SK-N-SH treated with all-trans-retinoic acid at 6 μM for 48 hours (cell line): ENCODE results near the gene DPYSL4.

Source experiments
- ATAC-seq: fragments of 200-7000 bp; cut with Tn5 transposase; 3 replicates; pipeline ENCODE4 v1.9.1; 2020; ENCODE audit warnings: mild to moderate bottlenecking, moderate library complexity
- ARNTL ChIP-seq: fragments of 450-650 bp; formaldehyde crosslinking; IDR thresholded peaks from 2 replicates; pipeline ENCODE4 v1.5.0; 2020; ENCODE audit warnings: low read depth, mild to moderate bottlenecking, moderate library complexity, borderline replicate concordance
- CREB5 ChIP-seq: fragments of 250-450 bp; sonication (Bioruptor Pico); IDR thresholded peaks from 2 replicates; pipeline ENCODE4 v1.5.1; 2020; ENCODE audit warnings: low read depth, mild to moderate bottlenecking, moderate library complexity
- CSDC2 ChIP-seq: fragments of 250-450 bp; sonication (Bioruptor Pico); IDR thresholded peaks from 2 replicates; pipeline ENCODE4 v1.5.0; 2020; ENCODE audit warnings: mild to moderate bottlenecking, moderate library complexity
- CSRNP3 ChIP-seq: fragments of 250-450 bp; sonication (Bioruptor Pico); IDR thresholded peaks from 2 replicates; pipeline ENCODE4 v1.5.1; 2021; ENCODE audit warnings: mild to moderate bottlenecking, moderate library complexity
- ESRRG ChIP-seq: fragments of 250-450 bp; sonication (Bioruptor Pico); IDR thresholded peaks from 2 replicates; pipeline ENCODE4 v1.6.1; 2021; ENCODE audit warnings: mild to moderate bottlenecking
- GLIS3 ChIP-seq: fragments of 250-450 bp; sonication (Bioruptor Pico); IDR thresholded peaks from 2 replicates; pipeline ENCODE4 v1.5.0; 2020; ENCODE audit warnings: mild to moderate bottlenecking, moderate library complexity
- ISL1 ChIP-seq: fragments of 250-450 bp; sonication (Bioruptor Pico); IDR thresholded peaks from 2 replicates; pipeline ENCODE4 v2.1.2; 2022; ENCODE audit warnings: mild to moderate bottlenecking, moderate library complexity
- OSR1 ChIP-seq: fragments of 250-450 bp; sonication (Bioruptor Pico); IDR thresholded peaks from 2 replicates; pipeline ENCODE4 v1.8.0; 2022; ENCODE audit warnings: moderate library complexity, mild to moderate bottlenecking, inconsistent platforms
- PATZ1 ChIP-seq: fragments of 250-450 bp; sonication (Bioruptor Pico); IDR thresholded peaks from 2 replicates; pipeline ENCODE4 v1.8.0; 2020; ENCODE audit warnings: mild to moderate bottlenecking, moderate library complexity, borderline replicate concordance
- POU6F1 ChIP-seq: fragments of 250-450 bp; sonication (Bioruptor Pico); IDR thresholded peaks from 2 replicates; pipeline ENCODE4 v1.8.0; 2021; ENCODE audit warnings: low read depth, mild to moderate bottlenecking, moderate library complexity, borderline replicate concordance
- PPARA ChIP-seq: fragments of 250-450 bp; sonication (Bioruptor Pico); IDR thresholded peaks from 2 replicates; pipeline ENCODE4 v1.5.0; 2020; ENCODE audit warnings: mild to moderate bottlenecking, borderline replicate concordance
- RARB ChIP-seq: fragments of 250-450 bp; sonication (Bioruptor Pico); IDR thresholded peaks from 2 replicates; pipeline ENCODE4 v1.8.0; 2021; ENCODE audit warnings: mild to moderate bottlenecking, moderate library complexity
- SNAI2 ChIP-seq: fragments of 250-450 bp; sonication (Bioruptor Pico); IDR thresholded peaks from 2 replicates; pipeline ENCODE4 v1.5.0; 2020; ENCODE audit warnings: mild to moderate bottlenecking, moderate library complexity
- TCF4 ChIP-seq: fragments of 250-450 bp; sonication (Bioruptor Pico); IDR thresholded peaks from 2 replicates; pipeline ENCODE4 v1.8.0; 2021; ENCODE audit warnings: mild to moderate bottlenecking, moderate library complexity, borderline replicate concordance
- TOX ChIP-seq: fragments of 250-450 bp; sonication (Bioruptor Pico); IDR thresholded peaks from 2 replicates; pipeline ENCODE4 v1.8.0; 2021; ENCODE audit warnings: mild to moderate bottlenecking, moderate library complexity, borderline replicate concordance
- ZC3H10 ChIP-seq: fragments of 250-450 bp; sonication (Bioruptor Pico); IDR thresholded peaks from 2 replicates; pipeline ENCODE4 v1.5.1; 2021; ENCODE audit warnings: mild to moderate bottlenecking, moderate library complexity
- ZFP3 ChIP-seq: fragments of 250-450 bp; sonication (Bioruptor Pico); IDR thresholded peaks from 2 replicates; pipeline ENCODE4 v1.5.0; 2020; ENCODE audit warnings: mild to moderate bottlenecking, moderate library complexity
- ZFP30 ChIP-seq: fragments of 450-650 bp; formaldehyde crosslinking; IDR thresholded peaks from 2 replicates; pipeline ENCODE4 v1.5.0; 2022; ENCODE audit warnings: mild to moderate bottlenecking, moderate library complexity
- ZNF565 ChIP-seq: fragments of 450-650 bp; formaldehyde crosslinking; conservative IDR thresholded peaks from 2 replicates; pipeline ENCODE4 v1.5.0; 2020; ENCODE audit warnings: low read depth, mild to moderate bottlenecking, moderate library complexity
- ZNF70 ChIP-seq: fragments of 450-650 bp; formaldehyde crosslinking; IDR thresholded peaks from 2 replicates; pipeline ENCODE4 v1.5.0; 2020; ENCODE audit warnings: mild to moderate bottlenecking, moderate library complexity
- ZNF8 ChIP-seq: fragments of 450-650 bp; formaldehyde crosslinking; IDR thresholded peaks from 2 replicates; pipeline ENCODE4 v1.5.0; 2020; ENCODE audit warnings: mild to moderate bottlenecking, moderate library complexity
- TF ChIP-seq, protein P1 (sequence below): fragments of 250-450 bp; sonication (Bioruptor Pico); IDR thresholded peaks from 2 replicates; pipeline ENCODE4 v1.5.0; 2020; ENCODE audit warnings: mild to moderate bottlenecking, moderate library complexity

Gene DPYSL4

DNA sequence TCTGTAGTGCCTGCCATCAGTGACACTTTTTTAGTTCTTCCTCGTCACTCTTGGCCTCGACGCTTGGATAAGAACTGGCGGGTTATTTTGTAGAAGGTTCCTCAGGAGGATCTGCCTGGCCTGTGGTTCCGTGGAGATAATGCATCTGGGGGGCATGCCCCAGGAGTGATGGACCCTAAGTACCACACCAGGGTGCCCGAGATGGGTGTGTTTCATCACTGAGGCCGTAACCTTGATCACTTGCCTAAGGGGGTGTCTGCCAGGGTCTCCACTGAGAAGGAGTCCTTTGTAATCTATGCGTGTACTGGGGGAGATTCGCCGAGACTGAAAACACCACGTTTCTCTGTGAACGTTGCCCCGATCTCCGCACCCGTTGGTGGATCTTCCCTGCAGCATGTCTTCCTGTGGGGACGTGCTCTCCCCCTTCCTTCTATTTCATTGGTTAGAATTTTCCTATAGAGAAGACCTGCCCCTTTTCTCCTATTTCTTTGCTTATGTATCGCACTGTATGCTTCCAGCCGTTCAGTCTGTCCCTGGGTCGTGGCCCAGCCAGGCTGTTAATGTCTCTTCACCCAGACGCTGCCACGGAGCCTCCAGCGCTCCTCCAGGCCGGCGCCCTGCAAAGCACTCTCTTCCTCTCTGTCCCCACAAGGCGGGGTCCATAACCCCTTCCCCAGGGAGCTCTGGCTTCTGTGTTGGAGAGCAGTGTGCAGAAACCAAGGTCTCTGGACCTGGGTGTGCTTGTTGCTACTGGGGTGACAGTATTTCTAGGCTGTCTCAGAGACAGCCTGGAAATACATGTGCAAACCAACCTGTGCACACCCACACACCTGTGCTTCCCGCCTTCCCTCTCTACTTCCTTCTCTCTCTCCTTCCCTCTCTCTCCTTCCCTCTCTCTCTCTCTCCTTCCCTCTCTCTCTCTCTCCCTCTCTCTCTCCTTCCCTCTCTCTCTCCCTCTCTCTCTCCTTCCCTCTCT, 14.4 kb upstream of the DPYSL4 start:
- TF ChIP-seq TOX (CRISPR knock-in tag) (no peak), CREB5 (no peak), PATZ1 (CRISPR knock-in tag) (no peak), ARNTL (CRISPR knock-in tag) (no peak), SNAI2 (CRISPR knock-in tag) (no peak), CSDC2 (CRISPR knock-in tag) (no peak), ZNF565 (CRISPR knock-in tag) (no peak), ZFP30 (CRISPR knock-in tag) (no peak), OSR1 (CRISPR knock-in tag) (no peak), ZNF8 (CRISPR knock-in tag) (no peak), PPARA (no peak), ESRRG (no peak), POU6F1 (CRISPR knock-in tag) (no peak), TCF4 (CRISPR knock-in tag) (no peak), ISL1 (no peak), ZC3H10 (CRISPR knock-in tag) (no peak)
- ATAC-seq, result no peak

DNA sequence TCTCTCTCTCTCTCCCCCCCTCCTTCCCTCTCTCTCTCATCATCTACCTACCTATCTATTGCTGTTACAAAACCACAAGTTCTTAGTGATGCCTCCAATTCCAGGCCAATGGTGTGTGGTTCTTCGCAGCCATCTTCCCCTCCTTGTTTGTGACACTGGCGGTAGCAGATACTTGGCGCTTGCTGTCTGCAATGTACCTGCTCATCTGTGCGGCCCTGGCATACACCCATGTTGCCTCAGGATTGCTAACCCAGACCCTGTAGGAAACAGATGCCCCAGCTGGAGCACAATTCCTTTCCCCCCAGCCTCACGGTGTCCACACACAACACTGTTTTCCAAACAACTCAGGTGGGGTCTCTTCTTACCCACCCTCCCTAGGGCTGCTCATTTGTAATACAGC, 13.6 kb upstream of the DPYSL4 start:
- no peak for TF ChIP-seq ZFP30 (CRISPR knock-in tag)
- TF ChIP-seq ZC3H10 (CRISPR knock-in tag), result no peak
- no peak for TF ChIP-seq ZNF565 (CRISPR knock-in tag)
- TF ChIP-seq RARB (CRISPR knock-in tag), result no peak
- no peak for TF ChIP-seq ISL1
- TF ChIP-seq ZNF70 (CRISPR knock-in tag), result no peak
- TF ChIP-seq ZFP3 (CRISPR knock-in tag), result no peak
- TF ChIP-seq CSRNP3 (CRISPR knock-in tag), result no peak
- TF ChIP-seq POU6F1 (CRISPR knock-in tag), result no peak
- TF ChIP-seq, protein P1, sequence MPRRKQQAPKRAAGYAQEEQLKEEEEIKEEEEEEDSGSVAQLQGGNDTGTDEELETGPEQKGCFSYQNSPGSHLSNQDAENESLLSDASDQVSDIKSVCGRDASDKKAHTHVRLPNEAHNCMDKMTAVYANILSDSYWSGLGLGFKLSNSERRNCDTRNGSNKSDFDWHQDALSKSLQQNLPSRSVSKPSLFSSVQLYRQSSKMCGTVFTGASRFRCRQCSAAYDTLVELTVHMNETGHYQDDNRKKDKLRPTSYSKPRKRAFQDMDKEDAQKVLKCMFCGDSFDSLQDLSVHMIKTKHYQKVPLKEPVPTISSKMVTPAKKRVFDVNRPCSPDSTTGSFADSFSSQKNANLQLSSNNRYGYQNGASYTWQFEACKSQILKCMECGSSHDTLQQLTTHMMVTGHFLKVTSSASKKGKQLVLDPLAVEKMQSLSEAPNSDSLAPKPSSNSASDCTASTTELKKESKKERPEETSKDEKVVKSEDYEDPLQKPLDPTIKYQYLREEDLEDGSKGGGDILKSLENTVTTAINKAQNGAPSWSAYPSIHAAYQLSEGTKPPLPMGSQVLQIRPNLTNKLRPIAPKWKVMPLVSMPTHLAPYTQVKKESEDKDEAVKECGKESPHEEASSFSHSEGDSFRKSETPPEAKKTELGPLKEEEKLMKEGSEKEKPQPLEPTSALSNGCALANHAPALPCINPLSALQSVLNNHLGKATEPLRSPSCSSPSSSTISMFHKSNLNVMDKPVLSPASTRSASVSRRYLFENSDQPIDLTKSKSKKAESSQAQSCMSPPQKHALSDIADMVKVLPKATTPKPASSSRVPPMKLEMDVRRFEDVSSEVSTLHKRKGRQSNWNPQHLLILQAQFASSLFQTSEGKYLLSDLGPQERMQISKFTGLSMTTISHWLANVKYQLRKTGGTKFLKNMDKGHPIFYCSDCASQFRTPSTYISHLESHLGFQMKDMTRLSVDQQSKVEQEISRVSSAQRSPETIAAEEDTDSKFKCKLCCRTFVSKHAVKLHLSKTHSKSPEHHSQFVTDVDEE, result no peak
- no peak for TF ChIP-seq GLIS3 (CRISPR knock-in tag)
- no peak for TF ChIP-seq CSDC2 (CRISPR knock-in tag)
- no peak for TF ChIP-seq TCF4 (CRISPR knock-in tag)
- TF ChIP-seq SNAI2 (CRISPR knock-in tag), result no peak
- no peak for TF ChIP-seq TOX (CRISPR knock-in tag)
- TF ChIP-seq PATZ1 (CRISPR knock-in tag), result no peak
- no peak for TF ChIP-seq ZNF8 (CRISPR knock-in tag)
- TF ChIP-seq PPARA, result no peak
- TF ChIP-seq ESRRG, result no peak
- no peak for ATAC-seq
